ENCODE data around the gene GPHA2. TPM values are rescaled to one million over a fixed set of nuclear protein-coding genes. Genes with fewer than 3 reads are reported as not detected.
"Not testable (repeated sequence)": the region's sequence is repeated elsewhere in the genome, so short reads cannot be mapped to it uniquely, and the experiment has no call there.

GPHA2 gene
- polyA plus RNA-seq (ENCODE audit: insufficient read length) = 2.6 TPM
- long read RNA-seq, donor 1, partial matches to known transcripts = 0 of 1 reads
- long read RNA-seq, donor 1, other reads (novel, unspliced or antisense) = 0 of 1 reads
- long read RNA-seq, donor 2, partial matches to known transcripts = 0 of 4 reads
- long read RNA-seq, donor 2, other reads (novel, unspliced or antisense) = 0 of 4 reads
- long read RNA-seq, donor 3, partial matches to known transcripts = 0 of 4 reads
- long read RNA-seq, donor 3, other reads (novel, unspliced or antisense) = 0 of 4 reads
- long read RNA-seq, donor 4 = 0 reads
- long read RNA-seq, donor 5, partial matches to known transcripts = 0 of 4 reads
- long read RNA-seq, donor 5, other reads (novel, unspliced or antisense) = 0 of 4 reads
- long read RNA-seq, donor 6, partial matches to known transcripts = 9 of 13 reads
- long read RNA-seq, donor 6, other reads (novel, unspliced or antisense) = 0 of 13 reads
- long read RNA-seq, donor 7 = 0 reads
- long read RNA-seq, donor 8, partial matches to known transcripts = 0 of 1 reads
- long read RNA-seq, donor 8, other reads (novel, unspliced or antisense) = 0 of 1 reads

GRCh38 chr11:64935359-64936081, at the start of gene GPHA2:
Gene GPHA2, minus strand, starts transcription at chr11:64935893. Its CDS starts 433 bp downstream, at chr11:64935460.
- DNase-seq = no peak

GRCh38 chr11:64983339-64983738, 47.6 kb upstream of the GPHA2 start:
- DNase-seq = not testable (repeated sequence)

GRCh38 chr11:64976651-64977050, 41.0 kb upstream of the GPHA2 start:
- no peak for DNase-seq

GRCh38 chr11:64974124-64974523, 38.4 kb upstream of the GPHA2 start:
- no peak for DNase-seq

- peak; percentile 86 for DNase-seq
Observed at GRCh38 chr11:64971421-64972233, 35.9 kb upstream of the GPHA2 start, which contains the start of gene MAJIN. Gene MAJIN, minus strand, starts transcription at chr11:64972108. Its CDS starts 12,703 bp downstream, at chr11:64959405.

- no peak for DNase-seq
Observed at GRCh38 chr11:64970731-64971151, 35.0 kb upstream of the GPHA2 start.

GRCh38 chr11:64969209-64969608, 33.5 kb upstream of the GPHA2 start:
- no peak for DNase-seq

- no peak for DNase-seq
Observed at GRCh38 chr11:64967375-64967774, 31.7 kb upstream of the GPHA2 start.

GRCh38 chr11:64963072-64963631, 27.5 kb upstream of the GPHA2 start:
- no peak for DNase-seq

GRCh38 chr11:64960719-64961118, 25.0 kb upstream of the GPHA2 start:
- DNase-seq = no peak

GRCh38 chr11:64959498-64959897, 23.8 kb upstream of the GPHA2 start:
- DNase-seq = no peak

- no peak for DNase-seq
Observed at GRCh38 chr11:64954201-64954600, 18.5 kb upstream of the GPHA2 start.

- no peak for DNase-seq
Observed at GRCh38 chr11:64951529-64951928, 15.8 kb upstream of the GPHA2 start.

GRCh38 chr11:64947208-64947814, 11.6 kb upstream of the GPHA2 start:
- no peak for DNase-seq

- no peak for DNase-seq
Observed at GRCh38 chr11:64936539-64936938, 846 bp upstream of the GPHA2 start.

- no peak for DNase-seq
Observed at GRCh38 chr11:64934682-64935358, 873 bp downstream of the GPHA2 start.

- DNase-seq = no peak
Observed at GRCh38 chr11:64933935-64934681, 1.6 kb downstream of the GPHA2 start.

- DNase-seq = no peak
Observed at GRCh38 chr11:64933213-64933934, 2.3 kb downstream of the GPHA2 start.

GRCh38 chr11:64932324-64932723, 3.4 kb downstream of the GPHA2 start:
- no peak for DNase-seq

All from left kidney (tissue), 8 donors.